Choroid plexus epithelial cell (primary cell): ENCODE results near the gene EIF3I.

Experiments
- DNase-seq: peaks from one replicate; pipeline ENCODE4 v3.0.0-alpha.2; 2010; ENCODE audit warnings: low read depth
- H3K4me3 ChIP-seq: 2 replicates; pipeline ENCODE4 v1.5.1; 2011; ENCODE audit warnings: low read depth, mild to moderate bottlenecking, control low read depth, low read length, moderate library complexity
- CTCF ChIP-seq: conservative IDR thresholded peaks from 2 replicates; pipeline ENCODE4 v1.5.1; 2011; ENCODE audit warnings: low read depth, mild to moderate bottlenecking, control low read depth, inconsistent platforms, low read length, moderate library complexity

EIF3I gene

GRCh38 chr1:32198237-32199042 lies 23.8 kb upstream of the EIF3I start:
- DNase-seq = no peak
- no peak for TF ChIP-seq CTCF
- H3K4me3 ChIP-seq = no peak overlapping the region

GRCh38 chr1:32199043-32199716 lies 23.0 kb upstream of the EIF3I start:
- no peak for TF ChIP-seq CTCF
- no peak overlapping the region for H3K4me3 ChIP-seq
- no peak for DNase-seq

- DNase-seq = no peak
- H3K4me3 ChIP-seq = peak overlapping the region; percentile 72
- no peak for TF ChIP-seq CTCF
Measured at GRCh38 chr1:32199717-32200072, 22.5 kb upstream of the EIF3I start.

- TF ChIP-seq CTCF = no peak
- peak; percentile 77 for DNase-seq
- peak within 1 kb of the TSS; percentile 72 for H3K4me3 ChIP-seq
Measured at GRCh38 chr1:32200226-32201010, 21.8 kb upstream of the EIF3I start, which contains the start of gene CCDC28B. TSS of gene CCDC28B (plus strand) at chr1:32200595. CDS start at chr1:32201936, 1,341 bp downstream.

GRCh38 chr1:32201011-32201855 lies 21.0 kb upstream of the EIF3I start:
- TF ChIP-seq CTCF = no peak
- DNase-seq = peak; percentile 72

GRCh38 chr1:32204943-32205361 lies 17.3 kb upstream of the EIF3I start:
- no peak for TF ChIP-seq CTCF
- peak overlapping the region; percentile 76 for H3K4me3 ChIP-seq
- DNase-seq = no peak

More at GRCh38 chr1:32201011-32201855, 21.0 kb upstream of the EIF3I start:
- peak overlapping the region; percentile 72 for H3K4me3 ChIP-seq
